Epithelial cell of proximal tubule (primary cell): Measurements from ENCODE around the gene SLC25A23. TPM values are rescaled to one million over a fixed set of nuclear protein-coding genes. Genes with fewer than 3 reads are reported as not detected.

Source experiments
- DNase-seq: peaks from one replicate; pipeline ENCODE4 v3.0.0-alpha.2; 2011; ENCODE audit warnings: low read depth
- H3K4me3 ChIP-seq: 2 replicates; pipeline ENCODE4 v1.5.1; 2011; ENCODE audit warnings: low read depth, mild to moderate bottlenecking, low read length
- total RNA-seq: library from RNA; depleted of rRNA; stranded (reverse); fragments of >200 nt; gene quantifications from 2 replicates; pipeline ENCODE4 v1.2.3, GENCODE V29; 2015
- TF ChIP-seq, protein P1 (sequence below): conservative IDR thresholded peaks from 2 replicates; pipeline ENCODE4 v1.5.1; 2012; ENCODE audit warnings: low read depth, mild to moderate bottlenecking, low read length

Gene SLC25A23
- total RNA-seq, 1 donor from 2014 or later: 34.1 TPM

DNA sequence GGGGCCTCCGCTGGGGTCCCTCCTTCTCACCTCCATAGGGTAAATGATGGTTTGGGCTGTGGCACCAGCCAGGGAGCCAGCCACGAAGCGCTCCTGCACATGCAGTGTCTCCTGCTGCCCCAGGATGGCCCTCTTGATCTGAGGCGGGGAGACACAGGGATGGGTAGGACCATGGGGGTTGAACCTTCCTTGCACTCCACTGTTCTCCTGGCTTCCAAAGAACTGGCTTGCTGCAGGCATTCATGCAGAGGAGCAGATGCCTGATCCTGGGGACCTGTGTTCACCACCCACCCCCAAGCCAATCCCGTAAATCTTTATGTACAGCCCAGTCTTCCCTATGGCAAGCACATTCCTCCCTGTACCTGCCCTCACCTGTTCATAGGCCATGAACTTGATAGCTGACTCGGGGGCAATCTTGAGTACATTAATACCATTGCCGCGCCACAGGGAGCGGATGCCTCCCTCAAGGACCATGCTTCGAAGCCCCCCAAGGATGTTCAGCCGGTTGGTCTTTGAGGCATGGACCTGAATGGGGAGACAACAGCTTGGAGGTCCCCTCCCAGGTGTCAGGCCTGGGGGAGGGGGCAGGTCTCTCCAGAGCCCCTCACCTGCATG, 5.5 kb downstream of the SLC25A23 start:
- H3K4me3 ChIP-seq: no peak overlapping the region
- no peak for DNase-seq
- TF ChIP-seq, protein P1, sequence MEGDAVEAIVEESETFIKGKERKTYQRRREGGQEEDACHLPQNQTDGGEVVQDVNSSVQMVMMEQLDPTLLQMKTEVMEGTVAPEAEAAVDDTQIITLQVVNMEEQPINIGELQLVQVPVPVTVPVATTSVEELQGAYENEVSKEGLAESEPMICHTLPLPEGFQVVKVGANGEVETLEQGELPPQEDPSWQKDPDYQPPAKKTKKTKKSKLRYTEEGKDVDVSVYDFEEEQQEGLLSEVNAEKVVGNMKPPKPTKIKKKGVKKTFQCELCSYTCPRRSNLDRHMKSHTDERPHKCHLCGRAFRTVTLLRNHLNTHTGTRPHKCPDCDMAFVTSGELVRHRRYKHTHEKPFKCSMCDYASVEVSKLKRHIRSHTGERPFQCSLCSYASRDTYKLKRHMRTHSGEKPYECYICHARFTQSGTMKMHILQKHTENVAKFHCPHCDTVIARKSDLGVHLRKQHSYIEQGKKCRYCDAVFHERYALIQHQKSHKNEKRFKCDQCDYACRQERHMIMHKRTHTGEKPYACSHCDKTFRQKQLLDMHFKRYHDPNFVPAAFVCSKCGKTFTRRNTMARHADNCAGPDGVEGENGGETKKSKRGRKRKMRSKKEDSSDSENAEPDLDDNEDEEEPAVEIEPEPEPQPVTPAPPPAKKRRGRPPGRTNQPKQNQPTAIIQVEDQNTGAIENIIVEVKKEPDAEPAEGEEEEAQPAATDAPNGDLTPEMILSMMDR: no peak

- DNase-seq: no peak
These were observed 6.7 kb downstream of the SLC25A23 start for GRCh38 chr19:6452899-6453298.

DNA sequence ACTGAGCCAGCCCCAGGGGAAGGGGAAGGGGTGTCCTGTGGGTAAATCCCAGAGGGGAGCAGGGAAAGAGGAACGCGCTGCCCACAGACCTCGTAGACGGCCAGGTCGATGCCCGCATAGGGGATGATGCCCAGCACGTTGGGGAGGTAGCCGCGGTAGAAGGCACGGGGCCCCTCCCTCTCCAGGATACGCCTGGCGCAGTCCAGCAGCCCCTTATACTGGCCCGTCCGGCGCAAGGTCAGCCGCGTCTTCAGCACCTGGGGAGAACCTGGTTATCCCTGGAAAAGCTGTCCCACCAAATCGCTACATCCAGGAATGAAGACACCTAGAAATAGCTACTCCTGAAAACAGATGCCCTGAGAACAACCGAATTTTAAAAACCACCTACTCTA, 7.4 kb downstream of the SLC25A23 start:
- no peak overlapping the region for H3K4me3 ChIP-seq
- no peak for DNase-seq
- TF ChIP-seq, protein P1: no peak

More at GRCh38 chr19:6452899-6453298, 6.7 kb downstream of the SLC25A23 start:
- TF ChIP-seq, protein P1: no peak
- H3K4me3 ChIP-seq: no peak overlapping the region

GRCh38 chr19:6451583-6452222, 7.9 kb downstream of the SLC25A23 start:
- TF ChIP-seq, protein P1: no peak
- H3K4me3 ChIP-seq: no peak overlapping the region
- no peak for DNase-seq

- no peak for DNase-seq
- H3K4me3 ChIP-seq: no peak overlapping the region
- TF ChIP-seq, protein P1: no peak
These were observed 9.4 kb downstream of the SLC25A23 start for GRCh38 chr19:6450166-6450565.

- TF ChIP-seq, protein P1: no peak
- no peak for DNase-seq
These were observed 11.5 kb downstream of the SLC25A23 start for GRCh38 chr19:6448045-6448444.

GRCh38 chr19:6446452-6446851, 13.1 kb downstream of the SLC25A23 start:
- no peak overlapping the region for H3K4me3 ChIP-seq
- TF ChIP-seq, protein P1: no peak
- DNase-seq: no peak

More at GRCh38 chr19:6448045-6448444, 11.5 kb downstream of the SLC25A23 start:
- no peak overlapping the region for H3K4me3 ChIP-seq
